Stimulated activated CD4-positive, alpha-beta T cell treated with anti-CD3 and anti-CD28 coated beads, TNF-alpha, amount 100 ng/mL, for 4 hours (primary cell): ENCODE measurements around the gene ESRRB.

Source experiments
- DNase-seq, 3 experiments: peaks; one replicate each; pipeline ENCODE4 v3.0.0-alpha.2; 2020; ENCODE audit warnings: low read depth in 3 of 3

Gene ESRRB

GRCh38 chr14:76407449-76408150, 31.7 kb downstream of the ESRRB start:
- no peak for DNase-seq

- no peak for DNase-seq
Observed at GRCh38 chr14:76408877-76409276, 32.9 kb downstream of the ESRRB start.

- DNase-seq: no peak
Observed at GRCh38 chr14:76412501-76412900, 36.6 kb downstream of the ESRRB start.

- DNase-seq: no peak
Observed at GRCh38 chr14:76413106-76413961, 37.4 kb downstream of the ESRRB start.

GRCh38 chr14:76413962-76414600, 38.1 kb downstream of the ESRRB start:
- DNase-seq: no peak

DNA sequence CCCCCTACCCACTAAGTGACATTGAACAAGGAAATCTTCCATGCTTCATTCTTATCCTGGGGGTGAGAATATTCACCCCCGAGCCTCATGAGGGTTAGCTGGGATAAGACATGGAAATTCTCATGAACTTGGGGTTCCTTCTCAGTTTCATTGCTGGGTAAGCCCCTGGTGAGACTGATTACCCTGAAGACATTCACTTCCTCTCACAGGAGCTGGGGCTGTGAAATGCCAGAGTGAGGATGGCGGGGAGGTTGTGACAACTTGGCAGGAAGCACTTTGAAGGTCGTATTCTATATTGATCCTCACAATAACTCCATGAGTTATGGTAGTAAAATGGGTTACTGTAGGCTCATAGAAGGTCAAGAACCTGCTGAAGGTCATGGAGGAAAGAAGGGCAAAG, 43.5 kb downstream of the ESRRB start:
- no peak for DNase-seq

GRCh38 chr14:76420827-76421226, 44.9 kb downstream of the ESRRB start:
- no peak for DNase-seq

DNA sequence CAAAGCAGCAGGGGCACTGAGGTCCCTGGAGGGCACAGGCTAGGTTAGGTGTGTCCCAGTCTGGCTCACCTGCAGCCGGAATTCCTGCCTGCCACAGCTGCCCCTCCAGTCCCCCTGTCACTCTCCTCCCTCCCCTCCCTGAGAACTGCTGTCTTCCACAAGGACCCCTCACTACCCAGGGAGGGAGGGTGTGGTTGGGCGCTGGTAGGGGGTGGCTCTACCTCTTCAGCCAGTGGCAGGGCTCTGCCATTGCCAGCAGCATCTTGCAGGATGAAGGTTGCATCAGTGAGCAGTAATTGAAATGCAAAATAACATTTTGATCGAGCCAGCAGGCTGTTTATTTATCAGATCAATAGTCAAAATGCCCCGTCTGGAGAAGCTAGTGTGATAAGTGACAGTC, 45.7 kb downstream of the ESRRB start:
- no peak for DNase-seq

GRCh38 chr14:76422662-76423061, 46.7 kb downstream of the ESRRB start:
- no peak for DNase-seq

- no peak for DNase-seq
Observed at GRCh38 chr14:76423534-76423933, 47.6 kb downstream of the ESRRB start.

DNA sequence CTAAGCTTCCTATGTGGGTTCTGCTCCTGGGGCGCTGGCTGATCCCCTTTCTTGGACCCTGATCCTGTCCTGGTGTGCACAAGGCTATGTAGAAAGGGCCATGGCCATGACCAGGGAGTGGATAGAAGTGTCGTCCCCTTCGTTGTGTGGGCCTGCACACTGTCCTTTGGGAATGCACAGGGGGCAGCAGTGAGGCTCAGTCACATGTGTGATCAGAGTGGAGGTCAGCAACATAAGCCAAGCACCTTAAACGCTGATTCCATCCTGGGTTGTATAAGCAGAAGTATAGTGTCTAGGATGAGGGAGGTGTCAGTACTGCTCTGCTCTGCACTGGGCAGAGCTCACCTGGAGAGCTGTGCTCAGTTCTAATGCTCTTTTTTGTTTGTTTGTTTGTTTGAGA, 48.4 kb downstream of the ESRRB start:
- no peak for DNase-seq

DNA sequence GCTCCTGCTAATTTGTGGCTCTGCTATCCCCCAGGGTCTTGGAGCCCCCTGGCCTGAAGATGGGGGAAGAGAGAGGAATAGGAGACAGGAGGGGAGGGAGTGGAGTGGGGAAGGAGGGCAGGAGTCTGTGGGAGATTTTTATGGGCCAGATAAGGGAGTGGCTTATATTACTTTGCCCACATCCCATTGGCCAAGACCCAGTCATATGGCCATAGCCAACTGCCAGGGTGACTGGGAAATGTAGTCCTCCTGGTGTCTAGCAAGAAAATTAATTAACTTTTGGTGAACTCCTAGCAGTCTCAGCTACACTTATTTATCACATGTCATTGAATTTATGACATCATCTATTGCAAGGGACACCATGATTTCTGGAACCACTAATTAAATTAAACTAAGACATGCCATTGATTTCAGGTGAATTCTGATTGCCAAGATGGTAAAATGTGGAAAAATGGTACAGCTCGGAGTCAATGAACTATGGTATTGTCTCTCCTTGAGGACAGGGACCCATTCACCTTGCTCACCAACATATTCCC, 50.3 kb downstream of the ESRRB start:
- DNase-seq: no peak

- no peak for DNase-seq
Observed at GRCh38 chr14:76428611-76429010, 52.7 kb downstream of the ESRRB start.

DNA sequence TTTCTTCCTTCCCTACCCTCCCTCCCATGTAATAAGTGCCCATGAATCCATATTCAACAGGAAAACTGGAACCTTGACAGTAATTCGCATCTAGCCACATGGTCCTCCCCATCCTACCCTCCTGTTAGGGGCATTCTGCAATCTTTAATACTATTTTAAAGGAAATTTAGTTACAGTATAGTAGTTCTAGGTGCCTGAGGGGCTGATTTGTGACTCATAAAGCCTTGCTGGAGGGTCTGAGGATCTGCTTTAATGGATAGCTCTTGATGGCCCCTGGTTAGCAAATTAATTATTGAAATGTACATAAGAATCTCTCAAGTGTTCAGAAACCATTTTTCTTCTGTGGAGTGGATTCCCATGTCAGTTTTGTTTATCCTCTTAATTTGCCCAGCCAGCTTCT, 54.1 kb downstream of the ESRRB start:
- no peak for DNase-seq

DNA sequence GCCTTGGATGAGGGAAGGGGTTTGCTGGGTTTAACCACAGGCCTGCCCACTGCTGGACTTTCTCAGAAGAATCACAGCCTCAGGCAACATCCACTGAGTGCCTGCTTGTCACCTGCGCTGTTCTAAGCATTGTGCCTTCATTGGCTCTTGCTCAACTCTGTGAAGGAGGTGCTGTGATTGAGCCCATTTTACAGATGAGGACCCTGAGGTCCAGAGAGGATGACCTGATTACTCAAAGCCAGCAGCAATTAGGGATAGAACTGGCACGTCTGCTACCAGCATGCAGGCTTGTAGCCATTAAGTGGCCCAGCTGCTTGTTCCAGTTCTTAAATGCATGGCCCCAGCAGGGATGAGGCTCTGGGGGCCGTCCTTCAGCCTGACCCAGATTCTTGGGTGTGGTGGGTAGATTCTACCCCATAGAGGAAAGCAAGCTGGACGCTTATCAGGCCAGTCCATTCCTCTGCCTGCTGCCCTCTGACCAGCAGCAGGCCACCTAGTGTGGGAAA, 54.6 kb downstream of the ESRRB start:
- DNase-seq: no peak

DNA sequence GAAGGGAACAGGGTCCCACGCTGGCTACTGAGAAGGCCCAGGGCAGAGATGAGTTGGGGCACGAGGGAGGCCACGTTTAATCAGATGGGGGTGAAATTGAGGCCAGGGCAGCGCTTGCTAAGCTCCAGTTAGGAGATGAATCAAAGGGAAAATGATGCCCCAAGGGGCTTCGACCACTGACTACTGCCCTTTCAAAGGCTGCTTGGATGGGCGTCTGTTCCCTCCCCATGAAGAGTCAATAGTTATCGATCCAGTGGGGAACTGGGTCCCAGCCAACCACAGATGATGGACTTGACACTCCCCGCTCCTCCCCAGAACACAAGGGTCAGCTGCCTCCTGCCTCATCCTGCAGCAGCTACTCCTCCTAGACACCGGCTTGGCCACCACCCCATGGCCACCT, 55.6 kb downstream of the ESRRB start:
- no peak for DNase-seq

- DNase-seq: no peak
Observed at GRCh38 chr14:76432827-76433752, 57.2 kb downstream of the ESRRB start.

DNA sequence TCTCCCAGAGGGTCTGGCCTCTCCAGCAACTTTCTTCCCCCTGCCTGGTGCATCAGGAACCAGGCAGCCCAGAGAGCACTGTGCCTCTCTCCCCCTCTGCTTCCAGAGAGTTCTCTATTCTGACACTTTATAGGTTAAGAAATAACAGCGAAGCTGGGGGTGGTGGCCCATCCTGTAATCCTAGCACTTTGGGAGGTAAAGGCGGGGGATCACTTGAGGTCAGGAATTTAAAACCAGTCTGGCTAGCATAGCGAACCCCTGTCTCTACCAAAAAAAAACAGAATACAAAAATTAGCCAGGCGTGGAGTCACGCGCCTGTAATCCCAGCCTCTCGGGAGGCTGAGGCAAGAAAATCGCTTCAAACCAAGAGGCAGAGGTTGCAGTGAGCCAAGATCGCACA, 58.3 kb downstream of the ESRRB start:
- DNase-seq: no peak

DNA sequence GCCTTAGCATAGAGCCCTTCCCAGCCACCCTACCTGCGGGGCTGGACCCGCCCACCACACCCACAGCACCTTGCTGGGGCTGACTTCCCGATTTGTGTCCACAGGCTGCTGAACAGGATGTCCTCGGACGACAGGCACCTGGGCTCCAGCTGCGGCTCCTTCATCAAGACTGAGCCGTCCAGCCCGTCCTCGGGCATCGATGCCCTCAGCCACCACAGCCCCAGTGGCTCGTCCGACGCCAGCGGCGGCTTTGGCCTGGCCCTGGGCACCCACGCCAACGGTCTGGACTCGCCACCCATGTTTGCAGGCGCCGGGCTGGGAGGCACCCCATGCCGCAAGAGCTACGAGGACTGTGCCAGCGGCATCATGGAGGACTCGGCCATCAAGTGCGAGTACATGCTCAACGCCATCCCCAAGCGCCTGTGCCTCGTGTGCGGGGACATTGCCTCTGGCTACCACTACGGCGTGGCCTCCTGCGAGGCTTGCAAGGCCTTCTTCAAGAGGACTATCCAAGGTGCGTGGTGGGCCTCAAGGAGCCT, 63.4 kb downstream of the ESRRB start:
- no peak for DNase-seq

GRCh38 chr14:76446486-76446885, 70.5 kb downstream of the ESRRB start:
- DNase-seq: no peak

DNA sequence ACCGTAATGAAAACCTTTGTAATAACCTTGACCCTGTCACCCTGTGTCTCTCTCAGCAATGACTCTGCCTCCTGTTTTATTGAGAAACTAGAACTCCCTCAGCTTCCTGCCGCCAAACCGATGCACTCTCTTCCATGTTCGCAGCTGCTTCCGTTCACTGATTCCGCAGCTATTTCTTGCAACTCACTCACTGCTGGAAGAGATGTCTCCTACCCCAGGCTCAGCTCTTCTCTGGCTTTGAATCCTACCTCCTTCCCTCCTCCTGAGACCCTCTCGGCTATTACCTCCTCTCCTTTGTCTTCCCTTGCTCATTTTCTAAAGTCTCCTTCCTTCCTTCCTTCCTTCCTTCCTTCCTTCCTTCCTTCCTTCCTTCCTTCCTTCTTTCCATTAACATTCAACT, 71.0 kb downstream of the ESRRB start:
- DNase-seq: no peak
